Gastrocnemius medialis (tissue), 4 donors: ENCODE data around the gene CABCOCO1.
"Not testable (repeated sequence)": the region's sequence is repeated elsewhere in the genome, so short reads cannot be mapped to it uniquely, and the experiment has no call there.

ENCODE experiments used
- CTCF ChIP-seq, 5 experiments: fragments of 450-650 bp in 3 of 5; fragments of 200-600 bp in 2 of 5; sonication (generic) in 2 of 5; IDR thresholded peaks in 4 of 5; conservative IDR thresholded peaks in 1 of 5; 1 replicate in 4 of 5; 2 replicates in 1 of 5; pipeline ENCODE4 v1.5.1; 2016 to 2019; ENCODE audit warnings: antibody characterized with exemption in 5 of 5, mild to moderate bottlenecking in 3 of 5, moderate library complexity in 3 of 5
- POLR2A ChIP-seq, 2 donors: fragments of 450-650 bp; IDR thresholded peaks; one replicate each; pipeline ENCODE4 v1.6.1; 2017; ENCODE audit warnings: antibody characterized with exemption in 2 of 2, mild to moderate bottlenecking in 2 of 2, moderate library complexity in 2 of 2

GRCh38 chr10:61725221-61725620 lies 62.5 kb downstream of the CABCOCO1 start:
- not testable (repeated sequence) for TF ChIP-seq CTCF (IDR thresholded peaks at IDR 0.05 in 4 of 5, conservative IDR thresholded peaks at IDR 0.05 in 1 of 5); POLR2A (IDR thresholded peaks at IDR 0.05)
